Neural cell (in vitro differentiated cells): ENCODE measurements around the gene IGSF21. TPM values are rescaled to one million over a fixed set of nuclear protein-coding genes. Genes with fewer than 3 reads are reported as not detected.

Source experiments
- H2AFZ ChIP-seq: fragments of 200-600, 300-800 bp; sonication (generic), shearing (Covaris generic); 2 replicates; pipeline ENCODE4 v1.6.0; 2014; ENCODE audit warnings: low read depth, mild to moderate bottlenecking, antibody characterized with exemption, low read length, moderate library complexity
- H3F3A ChIP-seq: fragments of 200-600 bp; shearing (Covaris generic); 2 replicates; pipeline ENCODE4 v1.6.1; 2016; ENCODE audit warnings: mild to moderate bottlenecking, moderate library complexity, mixed read lengths, antibody characterized with exemption, low read length; ENCODE audit not compliant: insufficient read depth, poor library complexity, severe bottlenecking
- H3K27ac ChIP-seq: fragments of 200-600, 300-800 bp; sonication (generic), shearing (Covaris generic); 2 replicates; pipeline ENCODE4 v1.5.1; 2014; ENCODE audit warnings: mild to moderate bottlenecking, low read length, moderate library complexity
- H3K27me3 ChIP-seq: fragments of 300-800, 200-600 bp; sonication (generic), shearing (Covaris generic); 2 replicates; pipeline ENCODE4 v1.6.0; 2014; ENCODE audit warnings: mild to moderate bottlenecking, low read depth, low read length, moderate library complexity; ENCODE audit not compliant: insufficient read depth
- H3K36me3 ChIP-seq: fragments of 300-800, 200-600 bp; sonication (generic), shearing (Covaris generic); 2 replicates; pipeline ENCODE4 v1.5.1; 2014; ENCODE audit warnings: mild to moderate bottlenecking, antibody characterized with exemption, low read length, moderate library complexity; ENCODE audit not compliant: insufficient read depth
- H3K4me2 ChIP-seq: fragments of 300-800, 200-600 bp; sonication (generic), shearing (Covaris generic); 2 replicates; pipeline ENCODE4 v1.6.0; 2014; ENCODE audit warnings: mild to moderate bottlenecking, low read length
- H3K4me3 ChIP-seq: fragments of 300-800, 200-600 bp; sonication (generic), shearing (Covaris generic); 2 replicates; pipeline ENCODE4 v1.5.1; 2014; ENCODE audit warnings: mild to moderate bottlenecking, low read length, moderate library complexity
- H3K79me2 ChIP-seq: fragments of 200-600 bp; shearing (Covaris generic); replicated peaks from 2 replicates; pipeline ENCODE4 v1.6.0; 2014; ENCODE audit warnings: mild to moderate bottlenecking, low read length, moderate library complexity; ENCODE audit not compliant: insufficient read depth
- H3K9ac ChIP-seq: fragments of 300-800, 200-600 bp; sonication (generic), shearing (Covaris generic); 2 replicates; pipeline ENCODE4 v1.6.1; 2016; ENCODE audit warnings: mild to moderate bottlenecking, low read length, mixed read lengths
- H3K9me2 ChIP-seq: fragments of 200-600 bp; shearing (Covaris generic); 2 replicates; pipeline ENCODE4 v1.6.1; 2016; ENCODE audit warnings: mild to moderate bottlenecking, low read length, mixed read lengths; ENCODE audit not compliant: insufficient read depth
- H3K9me3 ChIP-seq: fragments of 200-600, 300-800 bp; sonication (generic), shearing (Covaris generic); 2 replicates; pipeline ENCODE4 v1.6.1; 2016; ENCODE audit warnings: mild to moderate bottlenecking, mixed run types, low read length, moderate library complexity, mixed read lengths
- H4K20me1 ChIP-seq: fragments of 200-600 bp; shearing (Covaris generic); 2 replicates; pipeline ENCODE4 v1.6.1; 2016; ENCODE audit warnings: mild to moderate bottlenecking, mixed run types; ENCODE audit not compliant: insufficient read depth
- EP300 ChIP-seq: fragments of 450-650 bp; conservative IDR thresholded peaks from 2 replicates; pipeline ENCODE4 v1.6.1; 2014; ENCODE audit warnings: antibody characterized with exemption, mild to moderate bottlenecking, moderate library complexity; ENCODE audit not compliant: poor library complexity, severe bottlenecking
- EZH2 ChIP-seq: fragments of 200-600, 300-800 bp; shearing (Covaris generic), sonication (generic); IDR thresholded peaks from 2 replicates; pipeline ENCODE4 v1.6.1; 2014; ENCODE audit warnings: antibody characterized with exemption, low read length, borderline replicate concordance, mild to moderate bottlenecking; ENCODE audit not compliant: insufficient read depth, poor library complexity, severe bottlenecking
- MXI1 ChIP-seq: fragments of 450-650 bp; conservative IDR thresholded peaks from 2 replicates; pipeline ENCODE4 v1.6.1; 2014; ENCODE audit warnings: antibody characterized with exemption, mild to moderate bottlenecking; ENCODE audit not compliant: poor library complexity, severe bottlenecking
- POLR2AphosphoS5 ChIP-seq: IDR thresholded peaks from 2 replicates; pipeline ENCODE4 v1.6.1; 2012
- RAD21 ChIP-seq: fragments of 450-650 bp; conservative IDR thresholded peaks from 2 replicates; pipeline ENCODE4 v1.6.1; 2014; ENCODE audit warnings: antibody characterized with exemption, mild to moderate bottlenecking, moderate library complexity
- SMC3 ChIP-seq: fragments of 450-650 bp; conservative IDR thresholded peaks from 2 replicates; pipeline ENCODE4 v1.6.1; 2014; ENCODE audit warnings: antibody characterized with exemption, mild to moderate bottlenecking, moderate library complexity; ENCODE audit not compliant: poor library complexity
- TAF1 ChIP-seq: IDR thresholded peaks from 2 replicates; pipeline ENCODE4 v1.6.1; 2012; ENCODE audit warnings: low read depth
- polyA plus RNA-seq: library from polyadenylated mRNA; depleted of rRNA; stranded (reverse); fragments of >200 nt; gene quantifications from 2 replicates; pipeline ENCODE4 v1.2.3, GENCODE V29; 2014
- TF ChIP-seq, protein P1 (sequence below): fragments of 450-650 bp; IDR thresholded peaks from 2 replicates; pipeline ENCODE4 v1.5.1; 2014; ENCODE audit warnings: antibody characterized with exemption, mild to moderate bottlenecking, moderate library complexity; ENCODE audit not compliant: poor library complexity, severe bottlenecking
- TF ChIP-seq, protein P2 (sequence below): IDR thresholded peaks from 2 replicates; pipeline ENCODE4 v1.6.1; 2012; ENCODE audit warnings: borderline replicate concordance

Gene IGSF21
- polyA plus RNA-seq, 1 donor from 2014 or later: 2.4 TPM

DNA sequence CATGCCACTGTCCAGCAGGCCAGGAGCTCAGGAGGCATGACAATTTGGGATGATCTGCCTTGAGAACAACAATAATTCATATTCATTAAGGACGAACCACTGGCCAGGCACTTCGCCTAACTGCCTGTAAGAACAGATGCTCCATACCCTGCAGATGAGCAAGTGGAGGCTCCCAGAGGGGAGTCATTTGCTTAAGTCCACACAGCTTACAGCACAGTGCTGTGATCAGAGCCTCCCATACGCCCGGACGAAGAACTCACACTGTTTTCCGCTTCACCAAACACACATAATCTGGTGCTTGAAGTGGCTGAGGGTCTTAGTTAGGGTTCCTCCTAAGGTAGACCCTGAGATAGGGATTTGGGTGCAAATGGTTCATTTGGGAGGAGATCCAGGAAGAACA lies 279.7 kb downstream of the IGSF21 start:
- Histone ChIP-seq H3K27ac (no peak overlapping the region), H3K9me2 (no peaks in the 10 kb centered on the region), H3K9ac (no peak overlapping the region), H3K9me3 (no peaks in the 10 kb centered on the region), H4K20me1 (no peaks in the 10 kb centered on the region), H3K4me3 (no peak overlapping the region), H3F3A (no peaks in the 10 kb centered on the region), H3K4me2 (no peak overlapping the region), H3K36me3 (no peaks in the 10 kb centered on the region), H3K27me3 (no peaks in the 10 kb centered on the region), H3K79me2 (no peaks in the 10 kb centered on the region), H2AFZ (no peak overlapping the region)
- TF ChIP-seq RAD21: no peak
- no peak for TF ChIP-seq SMC3
- no peak for TF ChIP-seq EP300
- no peak for TF ChIP-seq POLR2AphosphoS5
- no peak for TF ChIP-seq EZH2
- TF ChIP-seq MXI1: no peak
- TF ChIP-seq, protein P1, sequence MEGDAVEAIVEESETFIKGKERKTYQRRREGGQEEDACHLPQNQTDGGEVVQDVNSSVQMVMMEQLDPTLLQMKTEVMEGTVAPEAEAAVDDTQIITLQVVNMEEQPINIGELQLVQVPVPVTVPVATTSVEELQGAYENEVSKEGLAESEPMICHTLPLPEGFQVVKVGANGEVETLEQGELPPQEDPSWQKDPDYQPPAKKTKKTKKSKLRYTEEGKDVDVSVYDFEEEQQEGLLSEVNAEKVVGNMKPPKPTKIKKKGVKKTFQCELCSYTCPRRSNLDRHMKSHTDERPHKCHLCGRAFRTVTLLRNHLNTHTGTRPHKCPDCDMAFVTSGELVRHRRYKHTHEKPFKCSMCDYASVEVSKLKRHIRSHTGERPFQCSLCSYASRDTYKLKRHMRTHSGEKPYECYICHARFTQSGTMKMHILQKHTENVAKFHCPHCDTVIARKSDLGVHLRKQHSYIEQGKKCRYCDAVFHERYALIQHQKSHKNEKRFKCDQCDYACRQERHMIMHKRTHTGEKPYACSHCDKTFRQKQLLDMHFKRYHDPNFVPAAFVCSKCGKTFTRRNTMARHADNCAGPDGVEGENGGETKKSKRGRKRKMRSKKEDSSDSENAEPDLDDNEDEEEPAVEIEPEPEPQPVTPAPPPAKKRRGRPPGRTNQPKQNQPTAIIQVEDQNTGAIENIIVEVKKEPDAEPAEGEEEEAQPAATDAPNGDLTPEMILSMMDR: no peak
- TF ChIP-seq, protein P2, sequence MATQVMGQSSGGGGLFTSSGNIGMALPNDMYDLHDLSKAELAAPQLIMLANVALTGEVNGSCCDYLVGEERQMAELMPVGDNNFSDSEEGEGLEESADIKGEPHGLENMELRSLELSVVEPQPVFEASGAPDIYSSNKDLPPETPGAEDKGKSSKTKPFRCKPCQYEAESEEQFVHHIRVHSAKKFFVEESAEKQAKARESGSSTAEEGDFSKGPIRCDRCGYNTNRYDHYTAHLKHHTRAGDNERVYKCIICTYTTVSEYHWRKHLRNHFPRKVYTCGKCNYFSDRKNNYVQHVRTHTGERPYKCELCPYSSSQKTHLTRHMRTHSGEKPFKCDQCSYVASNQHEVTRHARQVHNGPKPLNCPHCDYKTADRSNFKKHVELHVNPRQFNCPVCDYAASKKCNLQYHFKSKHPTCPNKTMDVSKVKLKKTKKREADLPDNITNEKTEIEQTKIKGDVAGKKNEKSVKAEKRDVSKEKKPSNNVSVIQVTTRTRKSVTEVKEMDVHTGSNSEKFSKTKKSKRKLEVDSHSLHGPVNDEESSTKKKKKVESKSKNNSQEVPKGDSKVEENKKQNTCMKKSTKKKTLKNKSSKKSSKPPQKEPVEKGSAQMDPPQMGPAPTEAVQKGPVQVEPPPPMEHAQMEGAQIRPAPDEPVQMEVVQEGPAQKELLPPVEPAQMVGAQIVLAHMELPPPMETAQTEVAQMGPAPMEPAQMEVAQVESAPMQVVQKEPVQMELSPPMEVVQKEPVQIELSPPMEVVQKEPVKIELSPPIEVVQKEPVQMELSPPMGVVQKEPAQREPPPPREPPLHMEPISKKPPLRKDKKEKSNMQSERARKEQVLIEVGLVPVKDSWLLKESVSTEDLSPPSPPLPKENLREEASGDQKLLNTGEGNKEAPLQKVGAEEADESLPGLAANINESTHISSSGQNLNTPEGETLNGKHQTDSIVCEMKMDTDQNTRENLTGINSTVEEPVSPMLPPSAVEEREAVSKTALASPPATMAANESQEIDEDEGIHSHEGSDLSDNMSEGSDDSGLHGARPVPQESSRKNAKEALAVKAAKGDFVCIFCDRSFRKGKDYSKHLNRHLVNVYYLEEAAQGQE: no peak
- no peak for TF ChIP-seq TAF1

DNA sequence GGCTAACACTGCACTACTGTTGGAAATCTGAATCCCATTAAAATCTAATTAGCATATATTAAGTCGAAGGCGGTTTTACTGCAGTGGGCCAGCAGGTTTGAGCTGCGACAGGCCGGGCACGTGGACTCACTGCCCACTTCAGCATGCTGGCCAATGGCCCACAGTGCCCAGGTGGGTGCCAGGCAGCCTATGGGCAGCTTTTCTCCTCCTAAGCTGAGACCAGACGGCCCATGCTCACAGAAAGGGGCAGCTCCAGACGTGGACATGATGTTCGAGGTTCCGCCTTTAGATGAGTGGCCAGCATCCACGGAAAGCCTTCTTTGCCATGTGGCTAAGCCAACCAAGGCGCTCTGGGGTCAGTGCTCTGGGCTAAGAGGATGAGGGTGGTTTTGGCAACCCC lies 283.4 kb downstream of the IGSF21 start:
- H3K36me3 ChIP-seq: no peaks in the 10 kb centered on the region
- H3F3A ChIP-seq: no peaks in the 10 kb centered on the region
- TF ChIP-seq EZH2: no peak
- no peaks in the 10 kb centered on the region for H3K79me2 ChIP-seq
- H3K27ac ChIP-seq: no peak overlapping the region
- no peak overlapping the region for H3K9ac ChIP-seq
- H3K4me2 ChIP-seq: no peak overlapping the region
- H4K20me1 ChIP-seq: no peaks in the 10 kb centered on the region
- no peak overlapping the region for H2AFZ ChIP-seq
- H3K4me3 ChIP-seq: no peak overlapping the region
- H3K9me2 ChIP-seq: no peaks in the 10 kb centered on the region
- no peaks in the 10 kb centered on the region for H3K27me3 ChIP-seq
- no peaks in the 10 kb centered on the region for H3K9me3 ChIP-seq

DNA sequence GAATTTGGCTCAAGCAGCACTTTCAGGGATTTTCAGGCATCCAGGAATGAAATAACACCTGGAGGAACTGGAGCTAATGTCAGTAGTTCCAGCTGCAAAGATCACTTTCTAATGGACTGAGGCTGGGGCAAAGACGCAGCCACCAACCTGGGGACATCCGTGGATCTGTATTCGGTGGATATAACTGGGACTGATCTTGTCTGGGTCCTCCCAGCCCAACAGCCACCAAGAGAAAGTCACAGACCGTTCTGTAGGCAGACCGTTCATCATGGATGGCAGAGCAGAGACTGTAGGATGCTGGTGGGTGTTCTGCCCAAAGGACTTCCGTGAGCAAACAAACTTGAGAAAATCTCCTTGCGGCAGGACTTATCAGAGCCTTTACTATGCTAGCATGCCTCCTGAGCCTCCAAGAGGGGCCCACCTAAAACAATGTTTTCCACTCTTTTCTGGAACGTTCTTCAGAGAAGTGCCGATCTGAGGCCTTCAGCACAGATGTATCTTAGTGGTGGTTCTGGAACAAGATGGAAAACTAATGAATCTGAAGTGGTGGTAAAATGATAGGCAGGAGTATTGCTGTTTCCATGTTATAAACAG lies 287.1 kb downstream of the IGSF21 start:
- Histone ChIP-seq H3K79me2 (no peaks in the 10 kb centered on the region), H2AFZ (no peak overlapping the region), H3K4me3 (no peak overlapping the region), H3K27ac (no peak overlapping the region), H3K4me2 (no peak overlapping the region), H3F3A (no peaks in the 10 kb centered on the region), H3K9me3 (no peaks in the 10 kb centered on the region), H4K20me1 (no peaks in the 10 kb centered on the region), H3K9me2 (no peaks in the 10 kb centered on the region), H3K27me3 (no peaks in the 10 kb centered on the region), H3K36me3 (no peaks in the 10 kb centered on the region), H3K9ac (no peak overlapping the region)
- TF ChIP-seq, protein P1: no peak
- TF ChIP-seq, protein P2: no peak
- TF ChIP-seq RAD21 (no peak), MXI1 (no peak), EZH2 (no peak), TAF1 (no peak), SMC3 (no peak), POLR2AphosphoS5 (no peak), EP300 (no peak)
